Central memory CD8-positive, alpha-beta T cell (primary cell): ENCODE measurements around the gene SUCO.

Experiments
- ATAC-seq: fragments of 150-1000 bp; cut with Tn5 transposase; replicated peaks from 2 replicates; pipeline ENCODE4 v1.10.0; 2022; ENCODE audit warnings: mild to moderate bottlenecking, moderate FRiP score, moderate number of reproducible peaks; ENCODE audit not compliant: poor library complexity, severe bottlenecking; ENCODE audit errors: extremely low read depth
- DNase-seq, 2 donors: peaks; one replicate each; pipeline ENCODE4 v3.0.0; 2021; ENCODE audit warnings: low spot score in 2 of 2
- H3K27ac Mint-ChIP-seq: one replicate; pipeline ENCODE4 v1.8.0; 2022; ENCODE audit warnings: low read depth, mild to moderate bottlenecking, moderate library complexity, mixed read lengths
- H3K27me3 Mint-ChIP-seq: one replicate; pipeline ENCODE4 v1.8.0; 2022; ENCODE audit warnings: mixed read lengths
- H3K36me3 Mint-ChIP-seq: one replicate; pipeline ENCODE4 v1.8.0; 2022; ENCODE audit warnings: mild to moderate bottlenecking, moderate library complexity, mixed read lengths; ENCODE audit not compliant: insufficient read depth
- H3K4me1 Mint-ChIP-seq: one replicate; pipeline ENCODE4 v1.8.0; 2022; ENCODE audit warnings: mixed read lengths
- H3K4me3 Mint-ChIP-seq: one replicate; pipeline ENCODE4 v1.8.0; 2022; ENCODE audit warnings: mild to moderate bottlenecking, moderate library complexity, mixed read lengths
- H3K9me3 Mint-ChIP-seq: one replicate; pipeline ENCODE4 v1.8.0; 2022; ENCODE audit warnings: mixed read lengths

Gene SUCO

GRCh38 chr1:172653015-172653709 is 120.2 kb downstream of the SUCO start:
- DNase-seq: no peak
- ATAC-seq: no peak
- Mint-ChIP-seq H3K9me3 (no peaks in the 10 kb centered on the region), H3K4me1 (peaks cover 23% of the 10 kb centered on the region), H3K27ac (no peak overlapping the region), H3K27me3 (no peaks in the 10 kb centered on the region), H3K4me3 (no peak overlapping the region), H3K36me3 (peaks cover 1% of the 10 kb centered on the region)

DNA sequence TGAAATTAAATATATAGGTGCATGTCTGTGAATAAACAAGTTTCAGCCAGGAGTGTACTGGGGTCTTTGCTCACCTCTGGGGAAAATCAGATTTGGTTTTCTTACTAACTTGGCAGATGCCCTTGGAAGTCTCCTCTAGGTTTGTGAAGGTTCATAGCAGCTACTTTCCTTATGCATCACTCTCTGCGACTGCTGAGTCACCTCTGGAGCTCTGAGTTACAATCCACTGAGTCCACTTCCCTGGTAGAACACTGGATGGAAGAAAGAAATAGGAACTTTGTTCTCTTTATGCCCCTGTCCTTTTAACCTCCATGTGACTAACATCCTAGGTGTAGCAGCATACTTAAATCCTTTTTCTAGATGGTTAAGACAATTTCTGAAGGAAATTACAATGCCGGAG is 121.6 kb downstream of the SUCO start:
- H3K4me3 Mint-ChIP-seq: no peak overlapping the region
- ATAC-seq: no peak
- H3K27me3 Mint-ChIP-seq: no peaks in the 10 kb centered on the region
- peaks cover 28% of the 10 kb centered on the region for H3K4me1 Mint-ChIP-seq
- no peaks in the 10 kb centered on the region for H3K9me3 Mint-ChIP-seq
- H3K27ac Mint-ChIP-seq: no peak overlapping the region
- no peak for DNase-seq
- H3K36me3 Mint-ChIP-seq: peaks cover 6% of the 10 kb centered on the region

DNA sequence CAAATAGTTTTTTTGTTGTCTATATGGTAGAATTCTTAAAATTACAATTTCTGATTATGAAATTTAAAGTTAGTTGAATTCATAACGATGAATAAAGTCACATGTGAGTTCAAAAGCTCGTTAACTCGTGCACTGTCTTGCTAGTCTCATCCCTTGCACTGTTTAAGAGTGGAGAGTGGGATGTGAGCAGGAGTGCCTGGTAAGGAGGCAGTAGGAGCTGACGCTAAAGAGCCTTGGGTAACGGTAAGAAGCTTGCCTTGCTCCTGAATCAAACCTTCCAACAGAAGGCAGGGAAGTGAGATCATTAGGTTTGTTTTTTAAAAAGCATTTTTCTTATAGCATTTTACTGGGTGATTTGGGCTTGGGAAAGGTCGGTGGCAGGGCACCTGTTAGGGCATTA is 123.6 kb downstream of the SUCO start:
- ATAC-seq (no peak), DNase-seq (no peak)
- H3K4me3 Mint-ChIP-seq: no peak overlapping the region
- peaks cover 8% of the 10 kb centered on the region for H3K36me3 Mint-ChIP-seq
- no peaks in the 10 kb centered on the region for H3K9me3 Mint-ChIP-seq
- H3K4me1 Mint-ChIP-seq: peaks cover 45% of the 10 kb centered on the region
- H3K27ac Mint-ChIP-seq: no peak overlapping the region
- H3K27me3 Mint-ChIP-seq: no peaks in the 10 kb centered on the region

- peaks cover 51% of the 10 kb centered on the region for H3K4me1 Mint-ChIP-seq
- no peak overlapping the region for H3K4me3 Mint-ChIP-seq
- H3K9me3 Mint-ChIP-seq: no peaks in the 10 kb centered on the region
- H3K36me3 Mint-ChIP-seq: peaks cover 10% of the 10 kb centered on the region
- DNase-seq: no peak
- no peak overlapping the region for H3K27ac Mint-ChIP-seq
- no peak for ATAC-seq
- no peaks in the 10 kb centered on the region for H3K27me3 Mint-ChIP-seq
These were observed 124.6 kb downstream of the SUCO start for GRCh38 chr1:172657586-172657985.

DNA sequence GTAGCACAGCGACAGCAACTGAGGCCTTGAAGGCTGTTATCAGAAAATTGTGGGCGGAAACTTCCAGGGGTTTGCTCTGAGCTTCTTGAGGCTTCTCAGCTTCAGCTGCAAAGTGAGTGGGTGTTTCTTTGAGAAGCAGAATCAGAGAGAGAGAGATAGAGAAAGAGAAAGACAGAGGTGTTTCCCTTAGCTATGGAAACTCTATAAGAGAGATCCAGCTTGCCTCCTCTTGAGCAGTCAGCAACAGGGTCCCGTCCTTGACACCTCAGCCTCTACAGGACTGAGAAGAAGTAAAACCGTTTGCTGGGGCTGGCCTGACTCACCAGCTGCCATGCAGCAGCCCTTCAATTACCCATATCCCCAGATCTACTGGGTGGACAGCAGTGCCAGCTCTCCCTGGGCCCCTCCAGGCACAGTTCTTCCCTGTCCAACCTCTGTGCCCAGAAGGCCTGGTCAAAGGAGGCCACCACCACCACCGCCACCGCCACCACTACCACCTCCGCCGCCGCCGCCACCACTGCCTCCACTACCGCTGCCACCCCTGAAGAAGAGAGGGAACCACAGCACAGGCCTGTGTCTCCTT is 126.0 kb downstream of the SUCO start, which contains the start of gene FASLG:
Gene FASLG (plus strand): TSS at position 233 of the 583 bp plus-strand sequence. CDS start 99 bp downstream, at position 332.
- H3K27me3 Mint-ChIP-seq: no peaks in the 10 kb centered on the region
- H3K9me3 Mint-ChIP-seq: no peaks in the 10 kb centered on the region
- ATAC-seq: peak; percentile 50
- DNase-seq: peak in 1 of 2 donors; percentile 33
- H3K36me3 Mint-ChIP-seq: peaks cover 20% of the 10 kb centered on the region
- peaks cover 62% of the 10 kb centered on the region for H3K4me1 Mint-ChIP-seq
- peak within 1 kb of the TSS; percentile 95 for H3K4me3 Mint-ChIP-seq
- H3K27ac Mint-ChIP-seq: peak within 1 kb of the TSS; percentile 95

- Mint-ChIP-seq H3K9me3 (no peaks in the 10 kb centered on the region), H3K4me1 (peaks cover 76% of the 10 kb centered on the region), H3K4me3 (peak overlapping the region; percentile 95), H3K27me3 (no peaks in the 10 kb centered on the region), H3K36me3 (peaks cover 36% of the 10 kb centered on the region), H3K27ac (peak overlapping the region; percentile 95)
- no peak for ATAC-seq
- DNase-seq: no peak
These were observed 128.2 kb downstream of the SUCO start for GRCh38 chr1:172661107-172661506.
